Ovary (tissue), 3 donors: ENCODE measurements around the gene QARS1.

Source experiments
- EP300 ChIP-seq: sonication (generic); formaldehyde crosslinking; IDR thresholded peaks from one replicate; pipeline ENCODE4 v1.6.1; 2017; ENCODE audit warnings: antibody characterized with exemption
- POLR2A ChIP-seq: fragments of 450-650 bp; IDR thresholded peaks from one replicate; pipeline ENCODE4 v1.6.1; 2017; ENCODE audit warnings: antibody characterized with exemption, mild to moderate bottlenecking, moderate library complexity
- TF ChIP-seq, protein P1 (sequence below), 3 donors: fragments of 450-650 bp in 2 of 3; fragments of 200-600 bp in 1 of 3; IDR thresholded peaks; one replicate each; pipeline versions ENCODE4 v1.5.1 to v1.8.0; 2016 to 2022; ENCODE audit warnings: antibody characterized with exemption in 3 of 3, mild to moderate bottlenecking in 1 of 3
- donor health status: DM: no; HTN: no; CAD: no.

DNA sequence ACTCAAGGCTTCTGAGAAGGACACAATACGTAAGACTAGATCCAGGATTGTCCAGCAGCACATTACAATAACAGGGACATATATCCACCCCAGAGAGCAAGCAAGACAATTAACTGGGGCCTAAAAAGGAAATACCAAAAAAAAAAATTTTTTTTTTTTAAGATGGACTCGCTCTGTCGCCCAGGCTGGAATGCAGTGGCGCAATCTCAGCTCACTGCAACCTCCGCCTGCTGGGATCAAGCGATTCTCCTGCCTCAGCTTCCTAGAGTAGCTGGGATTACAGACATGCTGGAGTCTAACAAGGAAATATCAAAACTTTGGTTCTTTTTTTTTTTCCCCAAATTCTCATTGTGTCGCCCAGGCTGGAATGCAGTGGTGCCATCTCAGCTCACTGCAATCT, 46.5 kb downstream of the QARS1 start:
- TF ChIP-seq, protein P1, sequence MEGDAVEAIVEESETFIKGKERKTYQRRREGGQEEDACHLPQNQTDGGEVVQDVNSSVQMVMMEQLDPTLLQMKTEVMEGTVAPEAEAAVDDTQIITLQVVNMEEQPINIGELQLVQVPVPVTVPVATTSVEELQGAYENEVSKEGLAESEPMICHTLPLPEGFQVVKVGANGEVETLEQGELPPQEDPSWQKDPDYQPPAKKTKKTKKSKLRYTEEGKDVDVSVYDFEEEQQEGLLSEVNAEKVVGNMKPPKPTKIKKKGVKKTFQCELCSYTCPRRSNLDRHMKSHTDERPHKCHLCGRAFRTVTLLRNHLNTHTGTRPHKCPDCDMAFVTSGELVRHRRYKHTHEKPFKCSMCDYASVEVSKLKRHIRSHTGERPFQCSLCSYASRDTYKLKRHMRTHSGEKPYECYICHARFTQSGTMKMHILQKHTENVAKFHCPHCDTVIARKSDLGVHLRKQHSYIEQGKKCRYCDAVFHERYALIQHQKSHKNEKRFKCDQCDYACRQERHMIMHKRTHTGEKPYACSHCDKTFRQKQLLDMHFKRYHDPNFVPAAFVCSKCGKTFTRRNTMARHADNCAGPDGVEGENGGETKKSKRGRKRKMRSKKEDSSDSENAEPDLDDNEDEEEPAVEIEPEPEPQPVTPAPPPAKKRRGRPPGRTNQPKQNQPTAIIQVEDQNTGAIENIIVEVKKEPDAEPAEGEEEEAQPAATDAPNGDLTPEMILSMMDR (IDR thresholded peaks at IDR 0.05) = no peak
- TF ChIP-seq POLR2A (no peak), EP300 (no peak)
